H54 (cell line): ENCODE data around the gene AASDH.

Source experiments
- DNase-seq: peaks from one replicate; pipeline ENCODE4 v3.0.0; 2011; ENCODE audit warnings: low spot score, mixed read lengths; ENCODE audit not compliant: insufficient read length
- FAIRE-seq: peaks from 3 replicates; lab custom pipeline; 2011; peaks lifted over from hg19 to GRCh38; lab: Jason Lieb, UNC
- POLR2A ChIP-seq: IDR thresholded peaks from 2 replicates; pipeline ENCODE4 v1.6.1; 2011; ENCODE audit warnings: low read depth, mild to moderate bottlenecking, low read length

AASDH gene

DNA sequence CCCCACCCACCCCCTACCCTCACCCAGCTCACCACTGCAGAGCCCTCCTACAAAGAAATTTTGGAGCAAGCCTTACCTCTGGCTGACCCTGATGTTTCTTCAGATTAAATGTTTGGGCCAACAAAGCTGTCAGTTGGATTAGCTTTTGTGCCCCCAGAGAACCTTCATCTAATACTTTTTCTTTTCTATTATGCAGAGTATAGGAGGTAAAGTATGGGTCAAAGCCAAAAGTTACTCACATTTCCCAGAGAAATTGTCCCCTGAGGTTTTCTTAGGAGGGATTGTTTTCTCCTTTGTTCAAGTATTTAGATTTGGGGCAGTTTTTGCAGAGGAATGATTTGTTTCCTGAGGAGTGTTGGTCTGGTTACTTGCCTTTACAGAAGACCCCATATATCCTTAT is 69.5 kb downstream of the AASDH start:
- no peak for TF ChIP-seq POLR2A
- FAIRE-seq = no peak
- DNase-seq = no peak

DNA sequence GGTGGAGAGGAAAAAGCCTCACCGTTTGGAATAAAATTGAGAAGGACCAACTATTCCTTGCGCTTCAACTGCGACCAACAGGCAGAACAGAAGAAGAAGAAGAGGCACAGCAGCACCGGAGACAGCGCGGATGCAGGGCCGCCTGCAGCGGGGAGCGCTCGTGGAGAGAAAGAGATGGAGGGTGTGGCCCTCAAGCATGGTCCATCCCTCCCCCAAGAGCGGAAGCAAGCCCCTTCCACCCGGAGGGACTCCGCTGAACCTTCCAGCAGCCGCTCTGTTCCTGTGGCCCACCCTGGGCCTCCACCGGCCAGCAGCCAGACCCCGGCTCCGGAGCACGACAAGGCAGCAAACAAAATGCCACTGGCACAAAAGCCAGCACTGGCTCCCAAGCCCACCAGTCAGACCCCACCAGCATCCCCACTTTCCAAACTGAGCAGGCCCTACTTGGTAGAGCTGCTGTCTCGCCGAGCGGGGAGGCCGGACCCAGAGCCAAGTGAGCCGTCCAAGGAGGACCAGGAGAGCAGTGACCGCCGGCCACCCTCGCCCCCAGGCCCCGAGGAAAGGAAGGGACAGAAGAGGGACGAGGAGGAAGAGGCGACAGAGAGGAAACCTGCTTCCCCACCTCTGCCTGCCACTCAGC is 71.2 kb downstream of the AASDH start:
- FAIRE-seq (no peak), DNase-seq (no peak)
- no peak for TF ChIP-seq POLR2A

DNA sequence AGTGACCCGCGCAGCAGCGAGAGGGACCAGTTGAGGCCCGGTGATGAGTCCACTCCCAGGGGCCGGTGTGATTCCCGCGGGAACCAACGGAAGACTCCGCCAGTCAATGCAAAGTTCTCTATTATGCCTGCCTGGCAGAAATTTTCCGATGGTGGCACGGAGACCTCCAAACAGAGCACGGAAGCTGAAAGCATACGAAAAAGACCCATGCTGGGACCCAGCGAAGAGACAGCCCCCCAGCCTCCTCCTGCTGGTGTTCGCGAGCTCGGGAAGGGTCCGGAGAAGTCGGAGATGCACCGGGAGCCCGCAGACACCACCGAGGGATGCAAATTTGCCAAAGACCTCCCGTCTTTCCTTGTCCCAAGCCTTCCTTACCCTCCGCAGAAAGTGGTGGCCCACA is 71.7 kb downstream of the AASDH start:
- no peak for TF ChIP-seq POLR2A
- DNase-seq (no peak), FAIRE-seq (no peak)

DNA sequence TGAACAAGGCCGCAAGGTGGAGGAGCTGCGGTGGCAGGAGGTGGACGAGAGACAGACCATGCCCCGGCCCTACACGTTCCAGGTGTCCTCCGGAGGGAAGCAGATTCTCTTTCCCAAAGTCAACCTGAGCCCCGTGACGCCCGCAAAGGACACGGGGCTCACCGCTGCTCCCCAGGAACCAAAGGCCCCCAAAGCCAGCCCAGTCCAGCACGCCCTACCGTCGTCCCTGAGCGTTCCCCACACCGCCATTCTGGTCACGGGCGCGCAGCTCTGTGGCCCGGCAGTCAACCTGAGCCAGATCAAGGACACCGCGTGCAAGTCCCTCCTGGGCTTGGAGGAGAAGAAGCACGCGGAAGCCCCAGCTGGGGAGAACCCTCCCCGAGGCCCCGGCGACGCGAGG is 72.2 kb downstream of the AASDH start:
- TF ChIP-seq POLR2A = no peak
- FAIRE-seq (no peak), DNase-seq (no peak)

DNA sequence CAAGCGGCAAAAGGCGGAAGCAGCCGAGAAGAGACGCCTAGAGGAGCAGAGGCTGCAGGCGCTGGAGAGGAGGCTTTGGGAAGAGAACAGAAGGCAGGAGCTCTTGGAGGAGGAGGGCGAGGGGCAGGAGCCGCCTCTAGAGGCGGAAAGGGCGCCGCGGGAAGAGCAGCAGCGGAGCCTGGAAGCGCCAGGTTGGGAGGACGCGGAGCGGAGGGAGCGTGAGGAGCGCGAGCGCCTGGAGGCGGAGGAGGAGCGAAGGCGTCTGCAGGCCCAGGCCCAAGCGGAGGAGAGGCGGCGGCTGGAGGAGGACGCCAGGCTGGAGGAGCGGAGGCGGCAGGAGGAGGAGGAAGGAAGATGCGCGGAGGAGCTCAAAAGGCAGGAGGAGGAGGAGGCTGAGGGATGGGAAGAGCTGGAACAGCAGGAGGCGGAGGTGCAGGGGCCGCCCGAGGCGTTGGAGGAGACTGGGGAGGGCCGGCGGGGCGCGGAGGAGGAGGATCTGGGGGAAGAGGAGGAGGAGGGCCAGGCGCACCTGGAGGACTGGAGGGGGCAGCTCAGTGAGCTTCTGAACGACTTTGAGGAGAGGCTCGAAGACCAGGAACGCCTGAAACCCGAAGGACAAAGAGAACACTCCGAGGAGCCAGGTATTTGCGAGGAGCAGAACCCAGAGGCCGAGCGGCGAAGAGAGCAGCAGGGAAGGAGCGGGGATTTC is 72.9 kb downstream of the AASDH start:
- no peak for FAIRE-seq
- DNase-seq = no peak
- no peak for TF ChIP-seq POLR2A

DNA sequence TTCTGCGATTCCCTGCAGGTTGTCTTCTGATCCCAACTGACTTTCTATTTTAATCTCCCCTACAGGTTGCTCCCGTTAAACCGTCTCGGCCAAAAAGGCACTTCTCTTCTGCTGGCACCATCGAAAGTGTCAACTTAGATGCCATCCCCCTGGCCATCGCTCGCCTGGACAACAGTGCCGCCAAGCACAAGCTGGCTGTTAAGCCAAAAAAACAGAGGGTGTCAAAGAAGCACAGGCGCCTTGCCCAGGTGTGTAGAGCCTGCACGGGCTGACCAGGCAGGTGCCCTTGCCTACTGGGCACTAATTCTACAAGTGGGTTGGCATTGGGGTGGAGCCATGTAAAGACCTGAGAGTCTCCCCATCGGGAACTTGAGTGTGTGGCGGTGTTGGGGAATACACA is 74.2 kb downstream of the AASDH start:
- DNase-seq (no peak), FAIRE-seq (no peak)
- no peak for TF ChIP-seq POLR2A

DNA sequence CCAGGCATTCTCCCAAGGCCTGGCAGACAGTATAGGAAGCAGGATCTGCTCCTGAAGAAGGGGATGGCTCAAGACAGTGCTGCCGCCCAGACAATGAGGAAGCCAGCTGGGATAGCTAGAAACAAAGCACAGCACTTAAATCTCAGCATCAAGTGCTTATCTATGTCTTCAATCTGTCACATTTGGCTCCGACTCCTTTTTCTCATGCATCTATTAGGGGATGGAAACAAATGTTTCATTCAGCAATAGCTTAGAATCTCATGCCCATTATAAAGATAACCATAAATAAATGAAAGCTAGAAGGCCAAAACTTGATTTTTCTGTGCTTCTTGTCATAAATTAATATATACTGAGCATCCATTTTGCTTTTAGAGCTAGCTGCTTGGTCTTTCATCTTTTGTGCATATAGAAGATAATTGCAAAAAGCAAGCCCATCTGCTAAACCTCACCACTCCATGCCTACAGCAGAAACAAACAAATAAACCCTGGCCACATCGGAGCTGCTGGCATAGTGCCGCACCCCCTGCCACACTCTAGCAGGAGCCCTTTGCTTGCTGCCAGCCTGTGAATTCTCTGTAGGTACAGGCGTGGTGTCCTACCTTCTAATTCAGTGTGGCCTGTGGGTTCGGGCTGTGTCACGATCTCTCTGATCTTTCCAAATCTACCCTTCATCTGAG is 75.9 kb downstream of the AASDH start:
- no peak for DNase-seq
- TF ChIP-seq POLR2A = no peak
- FAIRE-seq = no peak

DNA sequence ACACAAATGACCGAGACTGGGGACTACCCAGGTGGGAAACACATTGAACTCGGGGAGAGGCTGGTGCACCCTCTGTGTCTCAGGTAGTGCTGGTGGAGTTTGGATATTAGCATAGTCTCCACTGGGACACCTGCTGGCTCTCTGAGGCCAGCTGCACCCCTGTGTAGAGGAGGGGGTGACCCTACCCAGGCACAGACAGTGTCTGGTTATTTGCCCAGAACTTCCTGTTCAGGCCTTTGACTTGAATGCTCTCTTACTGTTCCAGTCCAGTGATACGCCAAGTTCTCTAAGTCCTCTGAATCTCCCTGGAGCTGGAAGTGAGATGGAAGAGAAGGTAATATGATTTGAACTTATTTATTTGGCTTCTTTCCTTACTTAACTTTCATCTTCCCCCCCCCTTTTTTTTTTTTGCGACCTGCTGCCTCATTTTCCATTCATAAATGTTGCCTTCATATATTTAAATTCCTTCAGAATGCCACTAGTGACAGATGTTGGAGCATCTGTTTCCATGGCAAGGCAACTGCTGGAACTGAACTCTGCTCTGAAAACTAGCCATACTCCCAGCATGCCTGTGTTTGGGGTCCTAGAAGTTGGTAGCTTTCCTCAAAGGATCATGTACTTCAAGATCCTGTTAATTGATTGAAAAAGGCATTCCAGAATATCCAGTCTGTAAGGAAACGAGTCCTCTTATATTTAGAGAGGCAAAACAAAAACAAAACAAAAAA is 76.7 kb downstream of the AASDH start:
- TF ChIP-seq POLR2A = no peak
- DNase-seq (no peak), FAIRE-seq (no peak)

DNA sequence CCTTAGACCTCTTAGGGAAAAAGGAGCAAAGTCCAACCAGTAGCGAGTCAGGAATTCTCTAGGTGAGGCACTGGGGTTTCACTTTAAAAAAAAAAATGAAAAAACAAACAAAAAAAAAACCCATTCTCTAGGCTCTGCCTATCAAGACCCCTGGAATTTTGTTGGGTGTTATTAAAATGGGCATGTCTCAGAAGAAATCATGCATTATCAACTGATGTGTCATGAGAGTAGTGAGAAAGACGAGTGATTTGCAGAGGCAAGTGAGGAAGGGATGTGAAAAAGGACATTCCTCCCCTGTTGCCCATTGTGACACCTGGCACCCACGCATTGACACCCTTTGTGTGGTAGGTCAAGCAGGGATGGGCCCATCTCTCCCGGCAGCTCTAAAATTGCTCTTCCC is 78.9 kb downstream of the AASDH start:
- no peak for TF ChIP-seq POLR2A
- FAIRE-seq (no peak), DNase-seq (no peak)

DNA sequence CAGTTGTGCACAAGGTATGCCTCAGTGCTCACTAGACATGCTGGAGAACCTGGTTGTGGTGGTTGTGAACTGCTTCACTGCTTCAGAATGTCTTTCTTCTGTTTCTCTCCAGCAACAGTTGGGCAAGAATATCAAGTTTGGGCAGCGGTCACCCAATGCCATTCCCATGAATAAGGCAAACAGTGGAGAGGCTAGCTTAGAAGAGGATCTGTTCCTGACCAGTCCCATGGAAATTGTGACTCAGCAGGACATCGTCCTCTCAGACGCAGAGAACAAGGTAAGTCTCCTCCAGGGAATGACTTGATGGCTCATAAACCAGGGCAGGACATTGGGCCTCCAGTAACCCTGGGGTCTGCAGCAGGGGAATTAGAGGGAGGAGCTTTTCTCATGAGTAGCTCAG is 79.9 kb downstream of the AASDH start:
- FAIRE-seq (no peak), DNase-seq (no peak)
- TF ChIP-seq POLR2A = no peak

DNA sequence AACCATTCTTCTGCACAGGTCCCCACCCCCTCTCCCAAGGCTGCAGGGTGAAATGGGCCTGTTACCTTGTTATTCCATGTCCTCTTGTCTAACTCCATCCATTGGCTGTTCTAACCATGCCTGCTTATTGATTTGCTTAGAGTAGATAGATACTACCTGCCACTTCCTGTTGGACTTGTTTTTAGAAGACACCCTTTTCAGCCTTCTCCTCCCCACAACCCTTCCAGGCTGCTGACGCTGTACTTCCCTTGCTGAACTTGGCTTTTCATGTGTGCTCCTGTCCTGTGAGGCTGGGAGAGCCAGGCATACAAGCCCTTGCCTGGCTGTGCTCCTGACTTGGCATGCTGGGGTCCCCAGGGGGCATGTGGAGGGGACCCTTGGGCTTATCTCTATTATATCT is 81.9 kb downstream of the AASDH start:
- DNase-seq (no peak), FAIRE-seq (no peak)
- no peak for TF ChIP-seq POLR2A

DNA sequence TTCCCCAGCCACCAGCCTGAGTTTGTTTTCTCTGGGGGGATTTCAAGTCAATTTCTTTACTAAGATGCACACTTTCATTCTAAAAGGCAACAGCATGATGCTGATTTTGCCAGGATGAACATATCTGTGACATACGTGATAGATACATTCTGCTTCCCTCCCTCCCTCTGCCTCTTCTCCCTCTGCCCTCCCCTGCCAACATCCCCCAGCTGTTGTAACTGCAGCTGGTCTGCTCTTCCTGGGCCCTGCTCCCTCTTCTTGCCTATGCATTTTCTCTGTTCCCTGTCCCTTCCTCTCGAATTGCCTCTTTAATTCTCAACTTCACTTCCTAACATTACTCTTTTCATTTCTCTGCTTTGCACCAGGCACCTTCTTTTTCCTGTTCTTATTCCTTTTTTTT is 83.4 kb downstream of the AASDH start:
- TF ChIP-seq POLR2A = no peak
- DNase-seq = no peak
- FAIRE-seq = no peak

DNA sequence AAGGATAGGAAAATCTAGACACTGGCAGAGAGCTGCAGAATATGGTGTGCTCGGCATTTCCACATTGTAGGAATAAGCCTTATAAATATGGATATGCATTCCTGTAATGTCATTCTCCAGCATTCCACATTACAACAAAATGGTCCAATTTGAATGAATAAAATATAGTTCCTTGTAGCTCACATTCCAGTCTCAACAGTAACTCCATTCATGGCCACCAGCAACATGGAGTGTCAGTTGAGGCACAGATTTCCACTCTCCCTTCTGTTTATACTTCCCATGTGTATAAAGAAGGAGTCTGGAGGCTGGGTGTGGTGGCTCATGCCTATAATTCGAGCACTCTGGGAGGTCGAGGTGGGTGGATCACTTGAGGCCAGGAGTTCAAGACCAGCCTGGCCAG is 84.5 kb downstream of the AASDH start:
- no peak for DNase-seq
- no peak for FAIRE-seq
- TF ChIP-seq POLR2A = no peak

DNA sequence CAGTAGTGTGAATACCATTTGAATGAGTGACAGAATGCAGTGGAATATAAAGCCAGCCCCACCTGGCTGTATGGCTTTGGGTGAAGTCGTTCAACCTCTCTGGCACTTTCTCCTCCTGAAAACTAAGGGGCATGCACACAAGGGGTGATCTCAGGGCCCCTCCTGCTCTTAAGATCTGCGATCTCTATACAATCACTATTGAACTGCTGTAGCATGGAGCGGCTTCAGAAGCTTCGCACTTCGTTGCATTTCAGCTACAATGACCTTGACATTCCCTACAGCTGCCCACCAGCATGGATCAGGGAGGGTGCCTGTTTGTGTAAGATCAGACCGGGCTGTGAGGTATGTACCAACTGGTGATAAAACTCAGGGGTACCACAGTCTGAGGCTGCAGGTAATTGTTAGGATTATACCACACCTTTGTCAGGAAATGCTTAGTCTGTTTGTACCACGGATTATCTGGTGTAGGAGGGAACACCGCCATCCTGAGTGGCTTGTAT is 85.2 kb downstream of the AASDH start:
- no peak for DNase-seq
- TF ChIP-seq POLR2A = no peak
- no peak for FAIRE-seq
